Small intestine (tissue), 7 donors: Measurements from ENCODE around the gene ZNF821. TPM values are rescaled to one million over a fixed set of nuclear protein-coding genes. Genes with fewer than 3 reads are reported as not detected.
A peak's percentile ranks its signal among the peaks of the same experiment; 100 is the strongest.

Experiments
- DNase-seq, 2 donors: peaks; one replicate each; pipeline versions ENCODE4 v3.0.0 to v3.0.0-alpha.2; 2013
- FAIRE-seq: peaks from 2 replicates; lab custom pipeline; 2012; peaks lifted over from hg19 to GRCh38; lab: Jason Lieb, UNC
- H3K27ac ChIP-seq, 3 donors: one replicate each; pipeline ENCODE4 v1.5.1; 2013; ENCODE audit warnings: low read length in 2 of 3, mild to moderate bottlenecking in 2 of 3, control low read depth in 1 of 3, inconsistent platforms in 1 of 3, low read depth in 1 of 3, moderate library complexity in 1 of 3
- H3K27me3 ChIP-seq, 3 donors: one replicate each; pipeline ENCODE4 v1.6.1; 2013; ENCODE audit warnings: low read length in 3 of 3, inconsistent platforms in 1 of 3; ENCODE audit not compliant: control insufficient read depth in 3 of 3, insufficient read depth in 3 of 3
- H3K36me3 ChIP-seq, 3 donors: one replicate each; pipeline ENCODE4 v1.6.1; 2013; ENCODE audit warnings: low read length in 3 of 3, inconsistent platforms in 1 of 3, low read depth in 1 of 3, mild to moderate bottlenecking in 1 of 3, moderate library complexity in 1 of 3; ENCODE audit not compliant: control insufficient read depth in 3 of 3, insufficient read depth in 2 of 3
- H3K4me1 ChIP-seq, 3 donors: one replicate each; pipeline ENCODE4 v1.6.1; 2013; ENCODE audit warnings: low read length in 2 of 3, inconsistent platforms in 1 of 3, low read depth in 1 of 3, mild to moderate bottlenecking in 1 of 3, moderate library complexity in 1 of 3; ENCODE audit not compliant: control insufficient read depth in 3 of 3, insufficient read depth in 2 of 3
- H3K4me3 ChIP-seq, 3 donors: one replicate each; pipeline ENCODE4 v1.5.1; 2013; ENCODE audit warnings: low read length in 3 of 3, control low read depth in 1 of 3, inconsistent platforms in 1 of 3, low read depth in 1 of 3, mild to moderate bottlenecking in 1 of 3, moderate library complexity in 1 of 3
- H3K9me3 ChIP-seq, 2 donors: one replicate each; pipeline ENCODE4 v1.6.1; 2013; ENCODE audit warnings: low read depth in 1 of 2, low read length in 1 of 2; ENCODE audit not compliant: control insufficient read depth in 2 of 2, insufficient read depth in 1 of 2
- WGBS, 3 donors: extraction: QIAGEN DNeasy Blood & Tissue Kit; methylation state at CpG; one replicate each; pipeline ENCODE4 v1.1.7; 2013; 5-methylcytosine and 5-hydroxymethylcytosine counted together
- polyA plus RNA-seq, 4 donors: library from polyadenylated mRNA; stranded (reverse) in 3 of 4; unstranded in 1 of 4; fragments of 200-250 nt in 3 of 4; fragments of 120-200 nt in 1 of 4; gene quantifications; one replicate each; pipeline versions ENCODE4 v1.2.1 to v1.2.3, GENCODE V29; 2013
- donor health status: healthy with polysubstance abuse.
- donor health status: control.
- donor health status: control.
- donor health status: Bipolar disorder and iron deficiency.
- donor health status: healthy.

The ZNF821 gene
- polyA plus RNA-seq, 4 donors = 7.2 to 15.7 (median 11.2) TPM

- H3K4me1 ChIP-seq = no peaks in the 10 kb centered on the region
- no peak overlapping the region for H3K4me3 ChIP-seq
- no peak for FAIRE-seq
- H3K27ac ChIP-seq = no peak overlapping the region
- peaks cover 0 to 43% (median 8%) of the 10 kb centered on the region in 3 donors for H3K36me3 ChIP-seq
- no peak for DNase-seq
- no peaks in the 10 kb centered on the region for H3K27me3 ChIP-seq
- 81 to 88% (median 85%) methylated on average over 7 of the region's 7 CpGs for WGBS, 3 donors
- H3K9me3 ChIP-seq = no peaks in the 10 kb centered on the region
Observed at GRCh38 chr16:71865173-71865863, 18.7 kb downstream of the ZNF821 start.

GRCh38 chr16:71863995-71864394 is 20.0 kb downstream of the ZNF821 start:
- Histone ChIP-seq H3K36me3 (peaks cover 5 to 50% (median 10%) of the 10 kb centered on the region in 3 donors), H3K27me3 (no peaks in the 10 kb centered on the region), H3K9me3 (no peaks in the 10 kb centered on the region), H3K27ac (no peak overlapping the region), H3K4me3 (no peak overlapping the region), H3K4me1 (peaks cover 0 to 8% (median 0%) of the 10 kb centered on the region in 3 donors)
- FAIRE-seq = no peak
- 95 to 99% (median 96%) methylated on average over 5 of the region's 5 CpGs for WGBS, 3 donors
- no peak for DNase-seq

GRCh38 chr16:71859762-71860521 is 24.0 kb downstream of the ZNF821 start:
- no peaks in the 10 kb centered on the region for H3K27me3 ChIP-seq
- 92 to 94% (median 92%) methylated on average over 32 of the region's 32 CpGs for WGBS, 3 donors
- no peak overlapping the region for H3K4me3 ChIP-seq
- no peak for FAIRE-seq
- H3K4me1 ChIP-seq = peaks cover 0 to 12% (median 0%) of the 10 kb centered on the region in 3 donors
- H3K36me3 ChIP-seq = peaks cover 5 to 45% (median 10%) of the 10 kb centered on the region in 3 donors
- no peak for DNase-seq
- H3K27ac ChIP-seq = no peak overlapping the region
- H3K9me3 ChIP-seq = no peaks in the 10 kb centered on the region

- peaks cover 5 to 40% (median 8%) of the 10 kb centered on the region in 3 donors for H3K36me3 ChIP-seq
- H3K9me3 ChIP-seq = no peaks in the 10 kb centered on the region
- H3K27ac ChIP-seq = no peak overlapping the region
- WGBS, 3 donors = 85 to 94% (median 87%) methylated on average over 5 of the region's 5 CpGs
- no peaks in the 10 kb centered on the region for H3K27me3 ChIP-seq
- H3K4me1 ChIP-seq = peaks cover 0 to 22% (median 0%) of the 10 kb centered on the region in 3 donors
- FAIRE-seq (no peak), DNase-seq (no peak)
- no peak overlapping the region for H3K4me3 ChIP-seq
Observed at GRCh38 chr16:71855937-71856662, 27.9 kb downstream of the ZNF821 start.

GRCh38 chr16:71854369-71854948 is 29.5 kb downstream of the ZNF821 start:
- H3K4me1 ChIP-seq = peaks cover 0 to 18% (median 0%) of the 10 kb centered on the region in 3 donors
- WGBS, 3 donors = 91 to 94% (median 92%) methylated on average over 4 of the region's 4 CpGs
- H3K27ac ChIP-seq = no peak overlapping the region
- no peaks in the 10 kb centered on the region for H3K9me3 ChIP-seq
- H3K36me3 ChIP-seq = peaks cover 5 to 43% (median 8%) of the 10 kb centered on the region in 3 donors
- H3K4me3 ChIP-seq = no peak overlapping the region
- DNase-seq (no peak), FAIRE-seq (no peak)
- H3K27me3 ChIP-seq = no peaks in the 10 kb centered on the region

- WGBS, 3 donors = 48 to 56% (median 54%) methylated on average over 4 of the region's 4 CpGs
- peak overlapping the region in 1 of 3 donors; percentile 16 for H3K27ac ChIP-seq
Observed at GRCh38 chr16:71853413-71853812, 30.6 kb downstream of the ZNF821 start.

GRCh38 chr16:71852561-71852960 is 31.4 kb downstream of the ZNF821 start:
- Histone ChIP-seq H3K36me3 (peaks cover 7 to 50% (median 12%) of the 10 kb centered on the region in 3 donors), H3K4me3 (no peak overlapping the region), H3K27me3 (no peaks in the 10 kb centered on the region), H3K27ac (no peak overlapping the region), H3K4me1 (peaks cover 0 to 10% (median 0%) of the 10 kb centered on the region in 3 donors), H3K9me3 (no peaks in the 10 kb centered on the region)
- 92 to 98% (median 97%) methylated on average over 4 of the region's 4 CpGs for WGBS, 3 donors
- FAIRE-seq (no peak), DNase-seq (no peak)

More at GRCh38 chr16:71853413-71853812, 30.6 kb downstream of the ZNF821 start:
- Histone ChIP-seq H3K4me3 (no peak overlapping the region), H3K27me3 (no peaks in the 10 kb centered on the region), H3K9me3 (no peaks in the 10 kb centered on the region), H3K4me1 (peaks cover 0 to 10% (median 0%) of the 10 kb centered on the region in 3 donors), H3K36me3 (peaks cover 7 to 50% (median 12%) of the 10 kb centered on the region in 3 donors)
- peak; percentile 15 to 43 for DNase-seq
- no peak for FAIRE-seq

- no peak overlapping the region for H3K27ac ChIP-seq
- 78 to 90% (median 87%) methylated on average over 3 of the region's 3 CpGs for WGBS, 3 donors
- FAIRE-seq = no peak
Observed at GRCh38 chr16:71852158-71852557, 31.8 kb downstream of the ZNF821 start.

More at GRCh38 chr16:71852158-71852557, 31.8 kb downstream of the ZNF821 start:
- Histone ChIP-seq H3K4me3 (no peak overlapping the region), H3K4me1 (peaks cover 0 to 12% (median 0%) of the 10 kb centered on the region in 3 donors), H3K9me3 (no peaks in the 10 kb centered on the region), H3K27me3 (no peaks in the 10 kb centered on the region), H3K36me3 (peaks cover 7 to 50% (median 12%) of the 10 kb centered on the region in 3 donors)
- no peak for DNase-seq
